Endothelial cell of umbilical vein (primary cell): ENCODE data around the gene SLC9A9. TPM values are rescaled to one million over a fixed set of nuclear protein-coding genes. Genes with fewer than 3 reads are reported as not detected.

Experiments
- BruUV-seq: library from RNA; stranded (reverse); fragments of 400-500 nt; replicated peaks from 2 replicates; lab custom pipeline; 2021; lab: Mats Ljungman, UMichigan
- CTCF ChIA-PET: fragments of 300-600, 350-600 bp; sonication (Branson Sonifier 250); formaldehyde crosslinking; loops from one replicate; lab custom pipeline; 2021; ENCODE audit warnings: antibody characterized with exemption, inconsistent platforms; lab: Charles Lee
- POLR2A ChIA-PET: fragments of 300-600, 350-600 bp; sonication (Branson Sonifier 250); formaldehyde crosslinking; loops from one replicate; lab custom pipeline; 2021; ENCODE audit warnings: antibody characterized with exemption, inconsistent platforms; lab: Charles Lee
- DNase-seq: peaks from one replicate; pipeline ENCODE4 v3.0.0-alpha.2; 2011; ENCODE audit warnings: low read depth, low spot score
- FAIRE-seq: peaks from 2 replicates; lab custom pipeline; 2011; peaks lifted over from hg19 to GRCh38; lab: Jason Lieb, UNC
- H2AFZ ChIP-seq: 2 replicates; pipeline ENCODE4 v1.6.0; 2012; ENCODE audit warnings: low read depth, low read length, control low read depth, inconsistent platforms
- H3K27ac ChIP-seq: 2 replicates; pipeline ENCODE4 v1.5.1; 2011; ENCODE audit warnings: low read depth, mild to moderate bottlenecking, control low read depth, low read length, moderate library complexity; ENCODE audit not compliant: insufficient read depth
- H3K27me3 ChIP-seq, 2 experiments: 2 replicates each; pipeline versions ENCODE4 v1.6.0 to v1.6.1; 2011; ENCODE audit warnings: low read length in 2 of 2, mixed read lengths in 1 of 2; ENCODE audit not compliant: control insufficient read depth in 2 of 2, insufficient read depth in 2 of 2
- H3K36me3 ChIP-seq, 2 experiments: 2 replicates in 1 of 2; 3 replicates in 1 of 2; pipeline ENCODE4 v1.5.1; 2011; ENCODE audit warnings: low read length in 2 of 2, mild to moderate bottlenecking in 1 of 2, moderate library complexity in 1 of 2; ENCODE audit not compliant: control insufficient read depth in 2 of 2, insufficient read depth in 2 of 2; ENCODE audit errors: extremely low read depth in 1 of 2
- H3K4me1 ChIP-seq: 3 replicates; pipeline ENCODE4 v1.5.1; 2011; ENCODE audit warnings: mild to moderate bottlenecking, low read length; ENCODE audit not compliant: control insufficient read depth, insufficient read depth; ENCODE audit errors: extremely low read depth
- H3K4me2 ChIP-seq: 2 replicates; pipeline ENCODE4 v1.6.1; 2011; ENCODE audit warnings: low read length, control low read depth, mixed read lengths; ENCODE audit not compliant: insufficient read depth
- H3K4me3 ChIP-seq, 3 experiments: fragments of 200-600 bp in 1 of 3; sonication (generic), shearing (Covaris generic) in 1 of 3; replicated peaks in 1 of 3; 2 replicates each; pipeline ENCODE4 v1.5.1; 2011 to 2016; ENCODE audit warnings: control low read depth in 3 of 3, low read length in 3 of 3, mild to moderate bottlenecking in 2 of 3, inconsistent platforms in 1 of 3, low read depth in 1 of 3, moderate library complexity in 1 of 3; ENCODE audit not compliant: insufficient read depth in 1 of 3
- H3K79me2 ChIP-seq: 2 replicates; pipeline ENCODE4 v1.6.0; 2012; ENCODE audit warnings: low read length, inconsistent platforms; ENCODE audit not compliant: control insufficient read depth, insufficient read depth
- H3K9ac ChIP-seq: replicated peaks from 2 replicates; pipeline ENCODE3; 2011; ENCODE audit warnings: low read length, control low read depth; ENCODE audit not compliant: insufficient read depth; ENCODE audit errors: extremely low read depth
- H3K9me1 ChIP-seq: replicated peaks from 3 replicates; pipeline ENCODE4 v1.6.0; 2011; ENCODE audit warnings: mild to moderate bottlenecking, low read length; ENCODE audit not compliant: control insufficient read depth, insufficient read depth; ENCODE audit errors: extremely low read depth
- H3K9me3 ChIP-seq: replicated peaks from 2 replicates; pipeline ENCODE4 v1.5.1; 2012; ENCODE audit warnings: low read length, inconsistent platforms; ENCODE audit not compliant: control insufficient read depth, insufficient read depth
- H4K20me1 ChIP-seq: replicated peaks from 2 replicates; pipeline ENCODE3; 2011; ENCODE audit warnings: mild to moderate bottlenecking, low read length; ENCODE audit not compliant: control insufficient read depth, insufficient read depth; ENCODE audit errors: extremely low read depth
- CTCF ChIP-seq, 2 donors: IDR thresholded peaks; 1 replicate in 1 of 2; 2 replicates in 1 of 2; pipeline ENCODE4 v1.5.1; 2011; ENCODE audit warnings: low read length in 2 of 2, mild to moderate bottlenecking in 2 of 2, moderate library complexity in 2 of 2, control low read depth in 1 of 2, inconsistent platforms in 1 of 2, low read depth in 1 of 2; ENCODE audit not compliant: insufficient read depth in 1 of 2; ENCODE audit errors: extremely low read depth in 1 of 2
- EZH2 ChIP-seq: IDR thresholded peaks from 2 replicates; pipeline ENCODE4 v1.6.1; 2012; ENCODE audit warnings: borderline replicate concordance, low read depth, mild to moderate bottlenecking, moderate library complexity, low read length, inconsistent platforms; ENCODE audit not compliant: severe bottlenecking
- FOS ChIP-seq: IDR thresholded peaks from 2 replicates; pipeline ENCODE4 v1.6.1; 2011; ENCODE audit warnings: mild to moderate bottlenecking, low read length, moderate library complexity, borderline replicate concordance; ENCODE audit not compliant: insufficient read depth
- GATA2 ChIP-seq: IDR thresholded peaks from 2 replicates; pipeline ENCODE4 v1.7.0; 2011; ENCODE audit warnings: low read depth, mild to moderate bottlenecking, moderate library complexity, mixed read lengths, low read length; ENCODE audit not compliant: insufficient read length, insufficient read depth
- JUN ChIP-seq: IDR thresholded peaks from 2 replicates; pipeline ENCODE4 v1.6.1; 2011; ENCODE audit warnings: borderline replicate concordance, low read depth; ENCODE audit not compliant: insufficient read length, insufficient read depth
- MAX ChIP-seq: IDR thresholded peaks from 2 replicates; pipeline ENCODE4 v1.6.1; 2011; ENCODE audit not compliant: insufficient read depth, insufficient read length
- MYC ChIP-seq: IDR thresholded peaks from one replicate; pipeline ENCODE4 v1.6.1; 2011; ENCODE audit warnings: mild to moderate bottlenecking, low read depth, low read length
- POLR2A ChIP-seq: IDR thresholded peaks from 2 replicates; pipeline ENCODE4 v1.6.1; 2012; ENCODE audit warnings: low read depth, mild to moderate bottlenecking, control low read depth, low read length
- POLR2AphosphoS5 ChIP-seq: IDR thresholded peaks from 2 replicates; pipeline ENCODE4 v1.6.1; 2012; ENCODE audit warnings: low read depth, mild to moderate bottlenecking, control low read depth, low read length, moderate library complexity; ENCODE audit not compliant: insufficient read depth
- dilution Hi-C: fragments of 300-500 bp; cut with MboI; formaldehyde crosslinking; loops from one replicate; pipeline ENCODE4 v1.15.0; 2019; ENCODE audit warnings: low sequenced_read_pairs; ENCODE audit not compliant: extremely low pct_ligation_motif_present
- intact Hi-C: fragments of 100-400 bp; cut with micrococcal nuclease; formaldehyde crosslinking; loops from one replicate; pipeline ENCODE4 v1.10.0; 2022
- polyA plus RNA-seq, 4 experiments: library from polyadenylated mRNA; depleted of rRNA in 3 of 4; stranded (reverse) in 3 of 4; unstranded in 1 of 4; fragments of >200 nt; gene quantifications; 2 replicates each; pipeline versions ENCODE4 v1.2.1 to v1.2.3, GENCODE V29; 2011 to 2012; ENCODE audit warnings: missing spikeins in 1 of 4
- total RNA-seq: library from RNA; stranded (reverse); gene quantifications from 2 replicates; pipeline ENCODE4 v1.2.3, GENCODE V29; 2021

The SLC9A9 gene
- total and polyA plus RNA-seq, 2 donors (not counting 3 experiments of a cell fraction or from before 2014, with no cell fraction given) = 1.5 to 1.8 TPM

- dilution Hi-C loops (no loop called here), intact Hi-C loops (no loop called here)
- Histone ChIP-seq H3K4me1 (no peaks in the 10 kb centered on the region), H3K9me3 (no peaks in the 10 kb centered on the region), H3K9me1 (no peaks in the 10 kb centered on the region), H4K20me1 (no peaks in the 10 kb centered on the region), H2AFZ (no peak overlapping the region), H3K4me3 (no peak overlapping the region), H3K27ac (no peak overlapping the region), H3K27me3 (peaks cover 0 to 3% of the 10 kb centered on the region in 2 experiments), H3K36me3 (no peaks in the 10 kb centered on the region), H3K4me2 (no peak overlapping the region), H3K79me2 (no peaks in the 10 kb centered on the region), H3K9ac (no peak overlapping the region)
- no TSS peak for BruUV-seq
- POLR2A ChIA-PET = no interaction called here
- CTCF ChIA-PET = interaction anchor here (1.1 to 1.5 kb wide), 3 partner anchors 10 to 79 kb away, joined by 4 to 6 read pairs (median 4); no protein-coding TSS in a partner anchor
- DNase-seq (no peak), FAIRE-seq (no peak)
- TF ChIP-seq MYC (no peak), JUN (no peak), GATA2 (no peak), FOS (no peak), MAX (no peak), POLR2A (no peak), EZH2 (no peak), POLR2AphosphoS5 (no peak), CTCF (IDR thresholded peaks at IDR 0.05; ENCODE audit: extremely low read depth in 1 of 2, insufficient read depth in 1 of 2, low read depth in 1 of 2, low read length in 2 of 2) (no peak)
Observed at GRCh38 chr3:143753456-143753855, 94.8 kb downstream of the SLC9A9 start.
